Heart right ventricle (tissue), 16 donors: Measurements from ENCODE around the gene TRMT61B. TPM values are rescaled to one million over a fixed set of nuclear protein-coding genes. Genes with fewer than 3 reads are reported as not detected.

Experiments
- ATAC-seq, 8 donors: fragments of 200-7000 bp; cut with Tn5 transposase; one replicate each; pipeline ENCODE4 v1.9.1; 2020; ENCODE audit warnings: mild to moderate bottlenecking in 8 of 8, moderate library complexity in 8 of 8, moderate number of reproducible peaks in 1 of 8
- DNase-seq, 2 donors: peaks; one replicate each; pipeline ENCODE4 v3.0.0-alpha.2; 2020
- H3K27ac ChIP-seq, 10 donors: fragments of 200-600 bp; sonication (generic) in 2 of 10; one replicate each; pipeline versions ENCODE4 v1.5.0 to v1.8.0; 2020 to 2022; ENCODE audit warnings: mild to moderate bottlenecking in 3 of 10
- H3K27me3 ChIP-seq, 7 donors: fragments of 200-600 bp; one replicate each; pipeline ENCODE4 v1.8.0; 2021 to 2022; ENCODE audit warnings: mild to moderate bottlenecking in 2 of 7
- H3K36me3 ChIP-seq, 9 donors: fragments of 200-600 bp; sonication (generic) in 1 of 9; one replicate each; pipeline versions ENCODE4 v1.5.0 to v1.8.0; 2020 to 2022; ENCODE audit warnings: mild to moderate bottlenecking in 2 of 9
- H3K4me1 ChIP-seq, 9 donors: fragments of 200-600 bp; sonication (generic) in 1 of 9; one replicate each; pipeline versions ENCODE4 v1.5.0 to v1.8.0; 2020 to 2022; ENCODE audit warnings: mild to moderate bottlenecking in 4 of 9
- H3K4me3 ChIP-seq, 10 donors: fragments of 200-600 bp; sonication (generic) in 2 of 10; one replicate each; pipeline versions ENCODE4 v1.5.0 to v1.8.0; 2020 to 2022; ENCODE audit warnings: mild to moderate bottlenecking in 7 of 10, moderate library complexity in 2 of 10
- H3K9me3 ChIP-seq, 11 donors: fragments of 200-600 bp in 10 of 11; sonication (generic) in 2 of 11; one replicate each; pipeline versions ENCODE4 v1.5.0 to v1.8.0; 2013 to 2022; ENCODE audit warnings: mild to moderate bottlenecking in 2 of 11, control low read depth in 1 of 11, moderate library complexity in 1 of 11
- WGBS, 2 donors: extraction: QIAGEN DNeasy Blood & Tissue Kit; methylation state at CpG; one replicate each; pipeline ENCODE4 v1.1.7; 2013; ENCODE audit warnings: inconsistent platforms in 1 of 2; 5-methylcytosine and 5-hydroxymethylcytosine counted together
- intact Hi-C, 10 donors: fragments of 100-400 bp; cut with DNase I; formaldehyde crosslinking; loops; one replicate each; pipeline versions ENCODE4 v1.11.1 to v1.14.2; 2022
- polyA plus RNA-seq, 2 donors: library from polyadenylated mRNA; stranded (reverse); fragments of 200-250 nt; gene quantifications; one replicate each; pipeline ENCODE4 v1.2.3, GENCODE V29; 2013
- total RNA-seq, 10 donors: library from RNA; stranded (reverse); fragmentation: NEBNext Ultra II Directional in 3 of 10; extraction: Animal tissue kit (Norgen Biotek cat#: 25700) in 3 of 10; gene quantifications; one replicate each; pipeline versions ENCODE4 v1.2.1 to v1.2.4, GENCODE V29; 2021 to 2023
- TF ChIP-seq, protein P1 (sequence below), 9 donors: fragments of 200-600 bp; sonication (generic) in 2 of 9; IDR thresholded peaks; one replicate each; pipeline versions ENCODE4 v1.5.0 to v1.8.0; 2021 to 2022; ENCODE audit warnings: antibody characterized with exemption in 9 of 9, mild to moderate bottlenecking in 5 of 9, moderate library complexity in 1 of 9
- donor health status: Arrhythmogenic right ventricular cardiomyopathy.
- donor health status: ischemic (EF 13 %, LVEDD 7.1; RV severe dilation, severe dysfunction).
- donor health status: healthy with polysubstance abuse.
- donor health status: DM: no; HTN: yes; CAD: no.
- donor health status: DM: no; HTN: no; CAD: no.
- donor health status: ischemic (EF 25% LVEDD 6.9; RV normal size, moderate dysfunction).
- donor health status: ischemic (EF 25% LVEDD 5.7; RV mildly dilated, moderate dysfunction).
- donor health status: healthy.
- donor health status: DM: yes; HTN: yes; CAD: no.
- donor health status: Ischemic cardiomyopathy.
- donor health status: ischemic (EF 35%, LVEDD 5.7; RV mildly dilated, moderate dysfunction).
- donor health status: nonischemic (EF 11% LVEDD 7.7; RV severe dilation, severe dysfunction).
- donor health status: DM: yes; HTN: yes; CAD: no.
- donor health status: PGD.
- donor health status: ischemic (EF 29% LVEDD 5.4; RV normal size, mild dysfunction).
- donor health status: nonischemic (EF 23%, LVEDD 6.1; RV moderate dilation, normal function).

The TRMT61B gene
- total and polyA plus RNA-seq, 12 donors, result 13.5 to 54.1 (median 17.5) TPM

DNA sequence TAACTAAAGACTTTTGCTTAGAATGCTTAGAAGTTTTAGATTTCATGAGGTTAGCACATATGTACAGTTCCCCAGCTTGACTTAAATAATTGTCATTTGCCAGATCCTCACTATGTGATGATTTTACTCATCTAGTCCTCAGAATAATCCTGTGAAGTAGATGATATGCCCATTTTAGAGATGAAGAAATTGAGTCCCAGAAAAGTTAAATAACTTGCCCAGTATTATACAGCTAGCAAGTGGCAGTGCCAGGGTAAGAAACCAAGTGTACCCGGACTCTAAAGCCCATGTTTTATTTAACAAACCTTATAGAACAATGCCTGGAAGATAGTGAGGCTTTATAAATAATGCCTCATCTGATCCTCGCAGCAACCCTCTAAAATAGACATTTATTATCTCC is 31.1 kb downstream of the TRMT61B start:
- H3K4me1 ChIP-seq, result no peaks in the 10 kb centered on the region
- WGBS, 2 donors, result 93 to 97% methylated on average over 2 of the region's 2 CpGs
- H3K27me3 ChIP-seq, result no peaks in the 10 kb centered on the region
- TF ChIP-seq, protein P1, sequence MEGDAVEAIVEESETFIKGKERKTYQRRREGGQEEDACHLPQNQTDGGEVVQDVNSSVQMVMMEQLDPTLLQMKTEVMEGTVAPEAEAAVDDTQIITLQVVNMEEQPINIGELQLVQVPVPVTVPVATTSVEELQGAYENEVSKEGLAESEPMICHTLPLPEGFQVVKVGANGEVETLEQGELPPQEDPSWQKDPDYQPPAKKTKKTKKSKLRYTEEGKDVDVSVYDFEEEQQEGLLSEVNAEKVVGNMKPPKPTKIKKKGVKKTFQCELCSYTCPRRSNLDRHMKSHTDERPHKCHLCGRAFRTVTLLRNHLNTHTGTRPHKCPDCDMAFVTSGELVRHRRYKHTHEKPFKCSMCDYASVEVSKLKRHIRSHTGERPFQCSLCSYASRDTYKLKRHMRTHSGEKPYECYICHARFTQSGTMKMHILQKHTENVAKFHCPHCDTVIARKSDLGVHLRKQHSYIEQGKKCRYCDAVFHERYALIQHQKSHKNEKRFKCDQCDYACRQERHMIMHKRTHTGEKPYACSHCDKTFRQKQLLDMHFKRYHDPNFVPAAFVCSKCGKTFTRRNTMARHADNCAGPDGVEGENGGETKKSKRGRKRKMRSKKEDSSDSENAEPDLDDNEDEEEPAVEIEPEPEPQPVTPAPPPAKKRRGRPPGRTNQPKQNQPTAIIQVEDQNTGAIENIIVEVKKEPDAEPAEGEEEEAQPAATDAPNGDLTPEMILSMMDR (IDR thresholded peaks at IDR 0.05), result no peak
- no peak for ATAC-seq
- no peak overlapping the region for H3K4me3 ChIP-seq
- H3K27ac ChIP-seq, result no peak overlapping the region
- no peak for DNase-seq
- H3K9me3 ChIP-seq, result no peaks in the 10 kb centered on the region
- intact Hi-C loops, result no loop called here
- H3K36me3 ChIP-seq, result peaks cover 0 to 3% (median 0%) of the 10 kb centered on the region in 9 donors

DNA sequence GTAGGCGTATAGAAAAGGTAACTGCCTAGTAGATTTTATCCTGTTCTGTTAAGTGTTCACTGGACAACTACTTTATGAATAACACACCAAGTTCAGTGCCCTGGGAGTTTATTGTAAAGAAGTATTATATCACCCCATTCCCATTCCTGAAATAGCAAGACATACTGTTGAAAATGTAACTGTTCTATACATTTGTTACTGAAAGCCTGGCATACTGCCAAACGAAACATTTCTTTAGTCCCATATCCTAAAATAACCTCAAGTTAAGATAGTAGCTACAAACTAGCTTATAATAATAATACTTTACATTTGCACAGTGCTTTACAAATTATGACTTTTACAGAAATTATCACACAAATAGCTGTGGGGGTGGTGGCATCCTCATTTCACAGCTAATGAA is 34.3 kb downstream of the TRMT61B start:
- Histone ChIP-seq H3K9me3 (no peaks in the 10 kb centered on the region), H3K4me3 (no peak overlapping the region), H3K4me1 (no peaks in the 10 kb centered on the region), H3K36me3 (no peaks in the 10 kb centered on the region), H3K27me3 (no peaks in the 10 kb centered on the region), H3K27ac (no peak overlapping the region)
- ATAC-seq (no peak), DNase-seq (no peak)
- TF ChIP-seq, protein P1 (IDR thresholded peaks at IDR 0.05), result no peak
- 30 to 36% methylated on average over 2 of the region's 2 CpGs for WGBS, 2 donors
- intact Hi-C loops, result no loop called here

DNA sequence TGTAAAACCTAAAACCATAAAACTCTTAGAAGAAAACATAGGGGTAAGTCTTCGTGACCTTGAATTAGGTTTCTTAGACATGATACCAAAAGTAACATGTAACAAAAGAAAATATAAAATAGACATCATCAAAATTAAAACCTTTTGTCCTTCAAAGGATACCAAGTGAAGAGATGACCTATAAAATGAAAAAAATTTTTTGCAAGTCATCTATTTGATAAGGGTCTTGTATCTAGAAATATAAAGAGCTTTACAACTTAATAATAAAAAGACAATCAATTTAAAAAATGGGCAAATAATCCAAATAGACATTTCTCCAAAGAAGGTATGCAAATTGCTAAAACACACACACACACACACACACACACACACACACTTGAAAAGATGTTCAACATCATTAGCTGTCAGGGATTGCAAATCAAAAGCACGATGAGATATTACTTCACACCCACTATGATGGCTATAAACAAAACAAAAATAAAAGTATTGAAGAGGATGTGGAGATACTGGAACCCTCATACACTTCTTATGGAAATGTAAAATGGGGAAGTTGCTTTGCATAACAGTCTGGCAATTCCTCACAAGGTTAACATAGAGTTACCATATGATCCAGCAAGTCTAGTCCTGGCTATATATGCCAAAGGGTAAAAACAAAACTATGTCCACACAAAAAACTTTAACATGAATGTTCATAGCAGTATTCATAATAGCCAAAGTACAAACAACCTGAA is 36.2 kb downstream of the TRMT61B start:
- Histone ChIP-seq H3K27ac (no peak overlapping the region), H3K4me1 (no peaks in the 10 kb centered on the region), H3K36me3 (no peaks in the 10 kb centered on the region), H3K27me3 (no peaks in the 10 kb centered on the region), H3K4me3 (no peak overlapping the region), H3K9me3 (no peaks in the 10 kb centered on the region)
- 92 to 95% methylated on average over 2 of the region's 2 CpGs for WGBS, 2 donors
- intact Hi-C loops, result no loop called here
- no peak for ATAC-seq
- TF ChIP-seq, protein P1 (IDR thresholded peaks at IDR 0.05), result no peak
- DNase-seq, result no peak

DNA sequence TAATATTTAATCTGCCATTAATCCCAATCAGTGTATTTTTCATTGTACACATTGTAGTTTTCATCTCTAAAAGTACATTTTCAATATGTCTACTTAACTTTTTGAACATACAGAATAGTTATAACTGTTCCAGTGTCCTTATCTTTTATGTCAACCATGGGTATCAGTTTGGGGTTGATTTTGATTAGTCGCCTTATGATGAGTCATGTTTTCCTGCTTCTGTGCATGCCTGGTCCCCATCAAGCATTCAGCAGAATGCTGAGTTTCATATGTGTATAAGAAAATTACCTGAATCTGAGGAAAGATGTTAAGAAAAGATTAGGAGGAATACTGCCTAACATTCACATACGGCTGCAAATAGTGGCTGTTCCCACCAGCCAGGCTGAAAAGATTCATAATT is 41.7 kb downstream of the TRMT61B start:
- Histone ChIP-seq H3K4me3 (no peak overlapping the region), H3K36me3 (no peaks in the 10 kb centered on the region), H3K27ac (no peak overlapping the region), H3K27me3 (no peaks in the 10 kb centered on the region), H3K4me1 (no peaks in the 10 kb centered on the region), H3K9me3 (no peaks in the 10 kb centered on the region)
- WGBS, 2 donors, result 75 to 82% methylated on average over 2 of the region's 2 CpGs
- DNase-seq (no peak), ATAC-seq (no peak)
- intact Hi-C loops, result loop anchor here in 5 of 10 donors (10.0 kb wide), 3 partner anchors 126 to 376 kb away; no protein-coding TSS in a partner anchor
- TF ChIP-seq, protein P1 (IDR thresholded peaks at IDR 0.05), result no peak
